Osteoblast (primary cell): ENCODE measurements around the gene NOS3. TPM values are rescaled to one million over a fixed set of nuclear protein-coding genes. Genes with fewer than 3 reads are reported as not detected.

ENCODE experiments used
- DNase-seq: peaks from one replicate; pipeline ENCODE4 v3.0.0; 2011; ENCODE audit warnings: low spot score, mixed read lengths; ENCODE audit not compliant: insufficient read length; ENCODE audit errors: missing footprints
- H2AFZ ChIP-seq: 2 replicates; pipeline ENCODE4 v1.6.0; 2011; ENCODE audit warnings: mild to moderate bottlenecking, low read length
- H3K27ac ChIP-seq: 2 replicates; pipeline ENCODE4 v1.5.1; 2011; ENCODE audit warnings: mild to moderate bottlenecking, low read depth, low read length, moderate library complexity
- H3K27me3 ChIP-seq: 2 replicates; pipeline ENCODE4 v1.6.0; 2012; ENCODE audit warnings: mild to moderate bottlenecking, control low read depth, inconsistent platforms, low read length, moderate library complexity; ENCODE audit not compliant: insufficient read depth
- H3K36me3 ChIP-seq: 2 replicates; pipeline ENCODE4 v1.5.1; 2011; ENCODE audit warnings: mild to moderate bottlenecking, low read length, control low read depth, moderate library complexity; ENCODE audit not compliant: insufficient read depth
- H3K4me1 ChIP-seq: 2 replicates; pipeline ENCODE4 v1.5.1; 2011; ENCODE audit warnings: mild to moderate bottlenecking, low read length, control low read depth, moderate library complexity; ENCODE audit not compliant: insufficient read depth
- H3K4me2 ChIP-seq: 2 replicates; pipeline ENCODE4 v1.6.0; 2011; ENCODE audit warnings: mild to moderate bottlenecking, low read length; ENCODE audit not compliant: insufficient read depth
- H3K4me3 ChIP-seq: fragments of 200-600 bp; sonication (generic); 3 replicates; pipeline ENCODE4 v1.5.1; 2012; ENCODE audit warnings: mild to moderate bottlenecking, low read length, inconsistent platforms; ENCODE audit not compliant: insufficient read depth
- H3K79me2 ChIP-seq: 2 replicates; pipeline ENCODE4 v1.6.0; 2012; ENCODE audit warnings: mild to moderate bottlenecking, low read length, control low read depth, inconsistent platforms; ENCODE audit not compliant: insufficient read depth
- H3K9me3 ChIP-seq: 2 replicates; pipeline ENCODE4 v1.5.1; 2011; ENCODE audit warnings: low read depth, low read length, control low read depth
- H4K20me1 ChIP-seq: 2 replicates; pipeline ENCODE4 v1.6.0; 2012; ENCODE audit warnings: mild to moderate bottlenecking, low read length, control low read depth; ENCODE audit not compliant: insufficient read depth
- total RNA-seq: library from RNA; depleted of rRNA; stranded (reverse); fragments of >200 nt; gene quantifications from 2 replicates; pipeline ENCODE4 v1.2.3, GENCODE V29; 2012
- TF ChIP-seq, protein P1 (sequence below): IDR thresholded peaks from 2 replicates; pipeline ENCODE4 v1.5.1; 2011; ENCODE audit warnings: mild to moderate bottlenecking, low read depth, low read length, moderate library complexity; ENCODE audit errors: extremely low read depth

Gene NOS3
- total RNA-seq, 1 donor, result not detected

DNA sequence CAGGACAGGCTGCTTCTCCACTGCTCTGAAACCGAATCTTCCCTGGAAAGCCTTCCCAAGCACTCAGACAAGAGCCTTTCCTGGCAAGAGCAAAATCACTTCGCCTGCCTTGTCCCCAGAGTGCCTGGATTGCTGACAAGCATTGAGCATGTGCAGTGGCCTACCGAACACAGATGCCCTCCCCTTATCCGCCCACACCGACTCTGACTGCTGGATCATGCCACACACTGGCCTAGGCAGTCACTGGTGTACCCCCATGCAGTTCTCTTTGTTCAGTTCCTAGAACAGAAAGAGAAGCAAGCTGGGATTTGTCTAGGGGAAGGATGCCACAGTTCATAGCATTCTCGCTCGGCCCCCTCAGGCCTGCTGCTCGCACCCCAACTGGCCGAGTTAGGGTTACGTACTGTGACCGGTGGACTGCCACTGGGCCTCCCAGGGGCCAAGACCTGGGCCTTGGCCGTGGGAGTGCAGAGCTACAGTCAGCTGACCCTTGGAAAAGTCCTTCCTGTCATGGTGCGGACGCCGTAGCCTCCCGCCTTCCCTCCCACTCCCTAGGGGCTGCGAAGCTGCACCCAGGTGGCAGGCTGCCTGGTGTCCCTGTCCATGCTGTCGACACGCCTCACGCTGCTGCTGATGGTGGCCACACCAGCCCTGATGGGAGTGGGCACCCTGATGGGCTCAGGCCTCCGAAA is 44.4 kb downstream of the NOS3 start:
- H3K36me3 ChIP-seq, result peaks cover 26% of the 10 kb centered on the region
- H3K27ac ChIP-seq, result no peak overlapping the region
- TF ChIP-seq, protein P1, sequence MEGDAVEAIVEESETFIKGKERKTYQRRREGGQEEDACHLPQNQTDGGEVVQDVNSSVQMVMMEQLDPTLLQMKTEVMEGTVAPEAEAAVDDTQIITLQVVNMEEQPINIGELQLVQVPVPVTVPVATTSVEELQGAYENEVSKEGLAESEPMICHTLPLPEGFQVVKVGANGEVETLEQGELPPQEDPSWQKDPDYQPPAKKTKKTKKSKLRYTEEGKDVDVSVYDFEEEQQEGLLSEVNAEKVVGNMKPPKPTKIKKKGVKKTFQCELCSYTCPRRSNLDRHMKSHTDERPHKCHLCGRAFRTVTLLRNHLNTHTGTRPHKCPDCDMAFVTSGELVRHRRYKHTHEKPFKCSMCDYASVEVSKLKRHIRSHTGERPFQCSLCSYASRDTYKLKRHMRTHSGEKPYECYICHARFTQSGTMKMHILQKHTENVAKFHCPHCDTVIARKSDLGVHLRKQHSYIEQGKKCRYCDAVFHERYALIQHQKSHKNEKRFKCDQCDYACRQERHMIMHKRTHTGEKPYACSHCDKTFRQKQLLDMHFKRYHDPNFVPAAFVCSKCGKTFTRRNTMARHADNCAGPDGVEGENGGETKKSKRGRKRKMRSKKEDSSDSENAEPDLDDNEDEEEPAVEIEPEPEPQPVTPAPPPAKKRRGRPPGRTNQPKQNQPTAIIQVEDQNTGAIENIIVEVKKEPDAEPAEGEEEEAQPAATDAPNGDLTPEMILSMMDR, result no peak
- no peaks in the 10 kb centered on the region for H3K9me3 ChIP-seq
- peaks cover 8% of the 10 kb centered on the region for H3K79me2 ChIP-seq
- H4K20me1 ChIP-seq, result no peaks in the 10 kb centered on the region
- H2AFZ ChIP-seq, result no peak overlapping the region
- no peak overlapping the region for H3K4me3 ChIP-seq
- H3K4me1 ChIP-seq, result peaks cover 18% of the 10 kb centered on the region
- peak; percentile 80 for DNase-seq
- H3K27me3 ChIP-seq, result no peaks in the 10 kb centered on the region
- no peak overlapping the region for H3K4me2 ChIP-seq

DNA sequence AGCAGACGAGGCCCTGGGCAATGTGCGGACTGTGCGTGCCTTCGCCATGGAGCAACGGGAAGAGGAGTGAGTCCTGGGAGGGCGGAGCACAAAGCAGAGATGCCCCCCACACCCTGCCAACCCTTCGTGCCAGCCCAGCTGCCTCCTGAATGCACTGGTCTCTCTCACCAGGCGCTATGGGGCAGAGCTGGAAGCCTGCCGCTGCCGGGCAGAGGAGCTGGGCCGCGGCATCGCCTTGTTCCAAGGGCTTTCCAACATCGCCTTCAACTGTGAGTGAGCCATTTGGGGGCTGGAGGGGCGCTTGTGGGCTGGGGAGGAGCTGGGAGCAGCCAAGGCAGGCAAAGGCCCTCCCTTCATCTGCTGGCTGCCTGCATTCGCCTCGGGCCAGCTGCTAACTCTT is 45.1 kb downstream of the NOS3 start:
- TF ChIP-seq, protein P1, result no peak
- Histone ChIP-seq H3K9me3 (no peaks in the 10 kb centered on the region), H3K79me2 (peaks cover 6% of the 10 kb centered on the region), H3K27me3 (no peaks in the 10 kb centered on the region), H3K4me1 (peaks cover 18% of the 10 kb centered on the region), H3K36me3 (peaks cover 26% of the 10 kb centered on the region), H3K4me2 (no peak overlapping the region), H3K4me3 (no peak overlapping the region), H3K27ac (no peak overlapping the region), H2AFZ (no peak overlapping the region), H4K20me1 (no peaks in the 10 kb centered on the region)
- DNase-seq, result no peak

DNA sequence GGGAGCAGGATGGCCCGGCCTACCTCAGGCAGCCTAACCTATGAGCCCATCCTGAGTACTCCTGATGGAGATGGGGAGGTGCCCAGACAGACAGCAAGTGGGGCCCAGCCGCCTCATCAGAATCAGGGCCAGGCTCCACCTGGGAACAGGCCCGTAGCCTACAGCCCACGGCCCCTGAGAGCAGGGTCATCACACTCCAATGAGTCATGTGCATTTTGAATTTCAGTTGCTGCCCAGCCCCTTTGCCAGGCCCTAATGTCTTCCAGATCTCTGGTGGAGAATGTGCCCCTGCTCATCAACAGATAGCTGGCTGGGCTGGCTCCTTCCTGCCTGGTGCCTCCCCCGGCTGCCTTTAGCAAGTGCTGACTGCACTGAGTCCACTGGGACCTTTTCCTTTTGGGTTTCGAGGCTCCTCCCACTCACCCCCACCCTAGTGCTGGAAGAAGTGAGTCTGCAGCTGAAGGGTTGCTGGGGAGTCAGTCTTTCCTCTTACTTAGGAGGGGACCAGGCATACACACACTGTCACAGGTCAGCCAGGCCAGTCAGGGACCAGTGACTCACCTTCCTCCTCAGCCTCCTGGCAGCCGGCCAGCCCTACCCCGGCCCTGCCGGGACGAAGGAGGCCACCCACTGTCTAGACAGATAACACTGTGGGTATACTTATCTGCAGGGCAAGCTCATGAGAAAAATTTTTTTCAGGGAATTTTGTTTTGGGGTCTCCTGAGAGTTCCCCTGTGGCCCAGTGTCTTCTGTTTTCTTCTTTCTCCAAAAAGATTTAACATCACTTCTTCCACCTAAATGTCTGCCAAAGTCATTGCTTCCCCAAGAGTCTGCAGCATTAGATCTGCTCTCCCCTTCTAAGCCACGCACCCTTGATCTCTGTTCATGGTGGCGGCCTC is 48.4 kb downstream of the NOS3 start:
- Histone ChIP-seq H3K79me2 (no peaks in the 10 kb centered on the region), H3K27ac (peak overlapping the region; percentile 87), H3K4me2 (peak overlapping the region; percentile 50), H3K36me3 (peaks cover 25% of the 10 kb centered on the region), H3K9me3 (no peaks in the 10 kb centered on the region), H3K4me3 (peak overlapping the region; percentile 2), H3K4me1 (peaks cover 18% of the 10 kb centered on the region), H2AFZ (peak overlapping the region; percentile 18), H3K27me3 (no peaks in the 10 kb centered on the region), H4K20me1 (no peaks in the 10 kb centered on the region)
- TF ChIP-seq, protein P1, result no peak
- DNase-seq, result peak; percentile 99
